ENCODE data around the gene URB2. TPM values are rescaled to one million over a fixed set of nuclear protein-coding genes. Genes with fewer than 3 reads are reported as not detected.
A peak's percentile ranks its signal among the peaks of the same experiment; 100 is the strongest.

Gene URB2
- total RNA-seq, 2 donors from 2014 or later = 18.6 to 20.3 TPM

DNA sequence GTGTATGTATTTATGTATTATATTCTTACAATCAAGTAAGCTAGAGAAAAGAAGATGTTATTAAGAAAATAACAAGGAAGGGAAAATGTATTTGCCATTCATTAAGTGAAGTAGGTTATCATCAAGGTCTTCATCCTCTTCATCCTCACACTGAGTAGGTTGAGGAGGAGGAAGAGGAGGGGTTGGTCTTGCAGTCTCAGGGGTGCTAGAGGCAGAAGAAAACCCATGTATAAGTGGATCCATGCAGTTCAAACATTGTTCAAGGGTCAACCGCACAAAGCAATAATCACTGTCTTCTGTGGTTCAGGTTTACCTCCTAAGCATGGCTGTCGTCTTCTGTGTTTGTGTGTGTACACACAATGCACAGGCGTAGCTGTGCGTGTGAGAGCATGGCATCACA is 16.9 kb downstream of the URB2 start:
- H3K36me3 ChIP-seq (ENCODE audit: control insufficient read depth, insufficient read depth, low read length) = peaks cover 64% of the 10 kb centered on the region
- no peaks in the 10 kb centered on the region for H3K9me3 ChIP-seq (ENCODE audit: control insufficient read depth, low read length)
- Mint-ChIP-seq H3K4me3 (no peak overlapping the region), H3K27ac (no peak overlapping the region), H3K9me3 (no peaks in the 10 kb centered on the region), H3K27me3 (ENCODE audit: insufficient read depth) (no peaks in the 10 kb centered on the region), H3K4me1 (no peaks in the 10 kb centered on the region), H3K36me3 (ENCODE audit: low read depth) (peaks cover 53% of the 10 kb centered on the region)
- TF ChIP-seq CTCF (conservative IDR thresholded peaks at IDR 0.05) = no peak
- H3K27ac ChIP-seq (ENCODE audit: low read depth, low read length) = no peak overlapping the region
- no peak overlapping the region for H3K9ac ChIP-seq (ENCODE audit: extremely low read depth, low read length, poor library complexity, severe bottlenecking)
- H3K4me3 ChIP-seq (ENCODE audit: low read length) = no peak overlapping the region
- 92 to 98% methylated on average over 4 of the region's 4 CpGs for WGBS, 2 experiments (ENCODE audit: insufficient coverage in 1 of 2, insufficient read length in 1 of 2)
- no peak for DNase-seq
- no peaks in the 10 kb centered on the region for H3K4me1 ChIP-seq (ENCODE audit: control insufficient read depth, insufficient read depth, low read length)
- H3K27me3 ChIP-seq (ENCODE audit: control insufficient read depth, insufficient read depth, low read length, poor library complexity, severe bottlenecking) = no peaks in the 10 kb centered on the region

- Mint-ChIP-seq H3K36me3 (ENCODE audit: low read depth) (peaks cover 53% of the 10 kb centered on the region), H3K4me1 (no peaks in the 10 kb centered on the region), H3K27me3 (ENCODE audit: insufficient read depth) (no peaks in the 10 kb centered on the region), H3K27ac (peak overlapping the region; percentile 27), H3K4me3 (no peak overlapping the region), H3K9me3 (no peaks in the 10 kb centered on the region)
- 94 to 97% methylated on average over 4 to 6 of the region's 6 CpGs for WGBS, 2 experiments (ENCODE audit: insufficient coverage in 1 of 2, insufficient read length in 1 of 2)
- no peak for TF ChIP-seq CTCF (conservative IDR thresholded peaks at IDR 0.05)
- no peak overlapping the region for H3K9ac ChIP-seq (ENCODE audit: extremely low read depth, low read length, poor library complexity, severe bottlenecking)
- no peak overlapping the region for H3K4me3 ChIP-seq (ENCODE audit: low read length)
- no peaks in the 10 kb centered on the region for H3K27me3 ChIP-seq (ENCODE audit: control insufficient read depth, insufficient read depth, low read length, poor library complexity, severe bottlenecking)
- DNase-seq = no peak
- H3K9me3 ChIP-seq (ENCODE audit: control insufficient read depth, low read length) = no peaks in the 10 kb centered on the region
- no peaks in the 10 kb centered on the region for H3K4me1 ChIP-seq (ENCODE audit: control insufficient read depth, insufficient read depth, low read length)
- no peak overlapping the region for H3K27ac ChIP-seq (ENCODE audit: low read depth, low read length)
- H3K36me3 ChIP-seq (ENCODE audit: control insufficient read depth, insufficient read depth, low read length) = peaks cover 68% of the 10 kb centered on the region
Measured at GRCh38 chr1:229643996-229644745, 18.1 kb downstream of the URB2 start.

GRCh38 chr1:229645324-229645993 is 19.4 kb downstream of the URB2 start:
- H3K9me3 Mint-ChIP-seq = no peaks in the 10 kb centered on the region
- no peaks in the 10 kb centered on the region for H3K27me3 Mint-ChIP-seq (ENCODE audit: insufficient read depth)
- H3K4me3 Mint-ChIP-seq = no peak overlapping the region
- Histone ChIP-seq H3K9me3 (ENCODE audit: control insufficient read depth, low read length) (no peaks in the 10 kb centered on the region), H3K4me3 (ENCODE audit: low read length) (no peak overlapping the region), H3K36me3 (ENCODE audit: control insufficient read depth, insufficient read depth, low read length) (peaks cover 67% of the 10 kb centered on the region), H3K4me1 (ENCODE audit: control insufficient read depth, insufficient read depth, low read length) (no peaks in the 10 kb centered on the region), H3K27ac (ENCODE audit: low read depth, low read length) (no peak overlapping the region), H3K27me3 (ENCODE audit: control insufficient read depth, insufficient read depth, low read length, poor library complexity, severe bottlenecking) (no peaks in the 10 kb centered on the region), H3K9ac (ENCODE audit: extremely low read depth, low read length, poor library complexity, severe bottlenecking) (no peak overlapping the region)
- 93 to 96% methylated on average over 15 of the region's 15 CpGs for whole genome bisulfite sequencing, 2 experiments (ENCODE audit: insufficient coverage in 1 of 2, insufficient read length in 1 of 2)
- H3K4me1 Mint-ChIP-seq = no peaks in the 10 kb centered on the region
- DNase-seq = peak; percentile 23
- no peak for TF ChIP-seq CTCF (conservative IDR thresholded peaks at IDR 0.05)
- H3K27ac Mint-ChIP-seq = no peak overlapping the region
- peaks cover 51% of the 10 kb centered on the region for H3K36me3 Mint-ChIP-seq (ENCODE audit: low read depth)

Measured in endodermal cell (in vitro differentiated cells).